ENCODE results near the gene NOLC1. TPM values are rescaled to one million over a fixed set of nuclear protein-coding genes. Genes with fewer than 3 reads are reported as not detected.

The NOLC1 gene
- total and polyA plus RNA-seq, 4 donors: 13.6 to 35.9 (median 24.5) TPM

- Histone ChIP-seq H3K4me1 (ENCODE audit: control insufficient read depth in 1 of 2, insufficient read depth in 2 of 2, low read length in 2 of 2) (no peaks in the 10 kb centered on the region), H3K4me3 (ENCODE audit: low read length in 2 of 2) (peak within 1 kb of the TSS; percentile 43 to 88), H3K36me3 (ENCODE audit: control insufficient read depth in 1 of 2, insufficient read depth in 2 of 2, low read length in 1 of 2) (no peaks in the 10 kb centered on the region), H3K9me3 (ENCODE audit: control insufficient read depth, low read length) (no peaks in the 10 kb centered on the region), H3K27me3 (ENCODE audit: control insufficient read depth in 1 of 2, insufficient read depth in 2 of 2, low read length in 1 of 2) (no peaks in the 10 kb centered on the region), H3K27ac (ENCODE audit: low read depth in 1 of 2, low read length in 2 of 2) (peak within 1 kb of the TSS in 1 of 2 donors; percentile 53)
- 0% methylated on average over 55 to 64 of the region's 64 CpGs for WGBS, 2 donors
- ATAC-seq (ENCODE audit: low FRiP score): peak; percentile 97
- intact Hi-C loops (cut with DNase I): loop anchor here in 1 of 2 donors (1.0 kb wide), 2 partner anchors 11 to 20 kb away; partner anchors contain the start of gene NOLC1
- peak; percentile 99 to 100 for DNase-seq
Observed at GRCh38 chr10:102132563-102133372, 19.4 kb upstream of the NOLC1 start, which contains the start of gene PPRC1. Gene PPRC1, plus strand, starts transcription at chr10:102133040. Its CDS starts 29 bp downstream, at chr10:102133069.

GRCh38 chr10:102133373-102134195, 18.6 kb upstream of the NOLC1 start:
- no peaks in the 10 kb centered on the region for H3K27me3 ChIP-seq (ENCODE audit: control insufficient read depth in 1 of 2, insufficient read depth in 2 of 2, low read length in 1 of 2)
- intact Hi-C loops (cut with DNase I): loop anchor here in 1 of 2 donors (1.0 kb wide), 1 partner anchor 19 kb away; the partner anchor contains the start of gene NOLC1

DNA sequence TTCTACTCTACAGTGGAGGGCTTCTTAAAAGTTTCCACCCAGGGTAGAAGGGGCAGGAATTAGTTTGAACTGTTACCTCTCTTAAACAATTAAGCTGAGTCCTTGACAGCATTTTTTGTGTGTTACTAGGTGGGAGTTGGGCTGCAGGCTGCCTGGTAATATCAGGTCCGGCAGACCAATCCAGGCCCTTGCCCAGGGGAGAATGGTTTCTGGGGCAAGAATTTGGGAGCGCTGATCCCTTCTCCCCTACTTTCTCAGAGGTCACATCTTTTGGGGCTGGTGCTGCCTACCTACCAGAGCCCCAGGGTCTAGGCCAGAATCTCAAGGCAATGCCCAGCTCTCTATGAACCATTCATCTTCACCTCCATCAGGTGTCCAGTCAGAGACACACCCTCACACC, 17.8 kb upstream of the NOLC1 start:
- ATAC-seq (ENCODE audit: low FRiP score) (no peak), DNase-seq (peak in 1 of 2 donors; percentile 52)
- Histone ChIP-seq H3K4me3 (ENCODE audit: low read length in 2 of 2) (peak overlapping the region in 1 of 2 donors; percentile 88), H3K9me3 (ENCODE audit: control insufficient read depth, low read length) (no peaks in the 10 kb centered on the region), H3K27ac (ENCODE audit: low read depth in 1 of 2, low read length in 2 of 2) (no peak overlapping the region), H3K36me3 (ENCODE audit: control insufficient read depth in 1 of 2, insufficient read depth in 2 of 2, low read length in 1 of 2) (peaks cover 4 to 7% of the 10 kb centered on the region in 2 donors), H3K4me1 (ENCODE audit: control insufficient read depth in 1 of 2, insufficient read depth in 2 of 2, low read length in 2 of 2) (no peaks in the 10 kb centered on the region), H3K27me3 (ENCODE audit: control insufficient read depth in 1 of 2, insufficient read depth in 2 of 2, low read length in 1 of 2) (no peaks in the 10 kb centered on the region)
- WGBS, 2 donors: 32 to 39% methylated on average over 2 of the region's 2 CpGs
- intact Hi-C loops (cut with DNase I): no loop called here

More at GRCh38 chr10:102133373-102134195, 18.6 kb upstream of the NOLC1 start:
- no peaks in the 10 kb centered on the region for H3K4me1 ChIP-seq (ENCODE audit: control insufficient read depth in 1 of 2, insufficient read depth in 2 of 2, low read length in 2 of 2)
- H3K36me3 ChIP-seq (ENCODE audit: control insufficient read depth in 1 of 2, insufficient read depth in 2 of 2, low read length in 1 of 2): peaks cover 1 to 2% of the 10 kb centered on the region in 2 donors
- 0 to 1% methylated on average over 39 to 48 of the region's 48 CpGs for WGBS, 2 donors
- peak; percentile 84 to 92 for DNase-seq
- peak overlapping the region in 1 of 2 donors; percentile 53 for H3K27ac ChIP-seq (ENCODE audit: low read depth in 1 of 2, low read length in 2 of 2)
- no peaks in the 10 kb centered on the region for H3K9me3 ChIP-seq (ENCODE audit: control insufficient read depth, low read length)
- peak; percentile 69 for ATAC-seq (ENCODE audit: low FRiP score)
- peak overlapping the region; percentile 43 to 88 for H3K4me3 ChIP-seq (ENCODE audit: low read length in 2 of 2)

DNA sequence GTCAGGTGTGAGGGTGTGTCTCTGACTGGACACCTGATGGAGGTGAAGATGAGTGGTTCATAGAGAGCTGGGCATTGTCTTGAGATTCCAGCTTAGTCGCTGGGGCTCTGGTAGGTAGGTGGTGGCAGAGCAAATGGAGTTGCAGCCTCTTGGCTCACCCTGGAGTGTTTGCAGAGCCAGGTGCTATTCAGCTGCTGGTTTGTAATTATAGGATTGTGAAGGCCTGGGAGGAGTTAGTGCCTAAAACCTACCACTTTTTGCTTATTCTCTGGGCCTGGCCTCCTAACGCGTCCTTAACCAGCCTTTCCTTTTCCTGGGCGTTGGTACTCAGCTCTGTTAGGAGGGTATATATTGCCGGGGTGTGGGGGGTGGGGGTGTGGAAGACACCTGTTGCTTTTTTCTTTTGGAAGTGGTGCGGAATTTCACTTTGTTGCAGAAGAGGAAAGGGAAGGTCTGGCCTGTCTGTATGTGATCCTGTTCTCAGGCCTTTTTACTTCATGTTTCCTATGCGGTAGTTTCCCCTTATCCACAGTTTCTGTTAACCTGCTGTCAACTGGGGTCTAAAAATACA, 16.1 kb upstream of the NOLC1 start:
- H3K4me1 ChIP-seq (ENCODE audit: control insufficient read depth in 1 of 2, insufficient read depth in 2 of 2, low read length in 2 of 2): no peaks in the 10 kb centered on the region
- ATAC-seq (ENCODE audit: low FRiP score) (no peak), DNase-seq (no peak)
- H3K9me3 ChIP-seq (ENCODE audit: control insufficient read depth, low read length): no peaks in the 10 kb centered on the region
- peaks cover 4 to 17% of the 10 kb centered on the region in 2 donors for H3K36me3 ChIP-seq (ENCODE audit: control insufficient read depth in 1 of 2, insufficient read depth in 2 of 2, low read length in 1 of 2)
- 74 to 75% methylated on average over 7 of the region's 7 CpGs for WGBS, 2 donors
- H3K27ac ChIP-seq (ENCODE audit: low read depth in 1 of 2, low read length in 2 of 2): no peak overlapping the region
- H3K27me3 ChIP-seq (ENCODE audit: control insufficient read depth in 1 of 2, insufficient read depth in 2 of 2, low read length in 1 of 2): no peaks in the 10 kb centered on the region
- intact Hi-C loops (cut with DNase I): no loop called here
- no peak overlapping the region for H3K4me3 ChIP-seq (ENCODE audit: low read length in 2 of 2)

DNA sequence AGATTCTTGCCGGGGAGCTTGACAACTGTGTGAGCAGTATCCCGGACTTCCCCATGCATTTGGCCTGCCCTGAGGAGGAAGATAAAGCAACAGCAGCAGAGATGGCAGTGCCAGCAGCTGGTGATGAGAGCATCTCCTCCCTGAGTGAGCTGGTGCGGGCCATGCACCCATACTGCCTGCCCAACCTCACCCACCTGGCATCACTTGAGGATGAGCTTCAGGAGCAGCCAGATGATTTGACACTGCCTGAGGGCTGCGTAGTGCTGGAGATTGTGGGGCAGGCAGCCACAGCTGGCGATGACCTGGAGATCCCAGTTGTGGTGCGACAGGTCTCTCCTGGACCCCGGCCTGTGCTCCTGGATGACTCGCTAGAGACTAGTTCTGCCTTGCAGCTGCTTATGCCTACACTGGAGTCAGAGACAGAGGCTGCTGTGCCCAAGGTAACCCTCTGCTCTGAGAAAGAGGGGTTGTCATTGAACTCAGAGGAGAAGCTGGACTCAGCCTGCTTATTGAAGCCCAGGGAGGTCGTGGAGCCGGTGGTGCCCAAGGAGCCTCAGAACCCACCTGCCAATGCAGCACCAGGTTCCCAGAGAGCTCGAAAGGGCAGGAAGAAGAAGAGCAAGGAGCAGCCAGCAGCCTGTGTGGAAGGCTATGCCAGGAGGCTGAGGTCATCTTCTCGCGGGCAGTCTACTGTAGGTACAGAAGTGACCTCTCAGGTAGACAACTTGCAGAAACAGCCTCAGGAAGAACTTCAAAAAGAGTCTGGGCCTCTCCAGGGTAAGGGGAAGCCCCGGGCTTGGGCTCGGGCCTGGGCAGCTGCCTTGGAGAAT, 12.7 kb upstream of the NOLC1 start:
- peak; percentile 14 for ATAC-seq (ENCODE audit: low FRiP score)
- no peaks in the 10 kb centered on the region for H3K27me3 ChIP-seq (ENCODE audit: control insufficient read depth in 1 of 2, insufficient read depth in 2 of 2, low read length in 1 of 2)
- H3K9me3 ChIP-seq (ENCODE audit: control insufficient read depth, low read length): no peaks in the 10 kb centered on the region
- H3K27ac ChIP-seq (ENCODE audit: low read depth in 1 of 2, low read length in 2 of 2): no peak overlapping the region
- no peaks in the 10 kb centered on the region for H3K4me1 ChIP-seq (ENCODE audit: control insufficient read depth in 1 of 2, insufficient read depth in 2 of 2, low read length in 2 of 2)
- intact Hi-C loops (cut with DNase I): no loop called here
- DNase-seq: peak in 1 of 2 donors; percentile 43
- no peak overlapping the region for H3K4me3 ChIP-seq (ENCODE audit: low read length in 2 of 2)
- H3K36me3 ChIP-seq (ENCODE audit: control insufficient read depth in 1 of 2, insufficient read depth in 2 of 2, low read length in 1 of 2): peaks cover 4 to 20% of the 10 kb centered on the region in 2 donors
- WGBS, 2 donors: 91 to 93% methylated on average over 15 of the region's 15 CpGs

DNA sequence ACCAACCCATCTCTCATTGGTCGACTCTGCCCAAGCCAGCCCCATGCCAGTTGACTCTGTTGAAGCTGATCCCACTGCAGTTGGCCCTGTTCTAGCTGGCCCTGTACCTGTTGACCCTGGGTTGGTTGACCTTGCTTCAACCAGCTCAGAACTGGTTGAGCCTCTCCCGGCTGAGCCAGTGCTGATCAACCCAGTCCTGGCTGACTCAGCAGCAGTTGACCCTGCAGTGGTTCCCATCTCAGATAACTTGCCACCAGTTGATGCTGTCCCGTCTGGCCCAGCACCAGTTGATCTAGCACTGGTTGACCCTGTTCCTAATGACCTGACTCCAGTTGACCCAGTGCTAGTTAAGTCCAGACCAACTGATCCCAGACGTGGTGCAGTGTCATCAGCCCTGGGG, 12.0 kb upstream of the NOLC1 start:
- no peak for ATAC-seq (ENCODE audit: low FRiP score)
- WGBS, 2 donors: 86 to 87% methylated on average over 4 of the region's 4 CpGs
- peaks cover 4 to 20% of the 10 kb centered on the region in 2 donors for H3K36me3 ChIP-seq (ENCODE audit: control insufficient read depth in 1 of 2, insufficient read depth in 2 of 2, low read length in 1 of 2)

GRCh38 chr10:102140913-102141540, 11.2 kb upstream of the NOLC1 start:
- no peak for ATAC-seq (ENCODE audit: low FRiP score)
- no peak overlapping the region for H3K27ac ChIP-seq (ENCODE audit: low read depth in 1 of 2, low read length in 2 of 2)
- DNase-seq: peak in 1 of 2 donors; percentile 61
- intact Hi-C loops (cut with DNase I): no loop called here
- no peaks in the 10 kb centered on the region for H3K9me3 ChIP-seq (ENCODE audit: control insufficient read depth, low read length)
- no peak overlapping the region for H3K4me3 ChIP-seq (ENCODE audit: low read length in 2 of 2)
- peaks cover 4 to 20% of the 10 kb centered on the region in 2 donors for H3K36me3 ChIP-seq (ENCODE audit: control insufficient read depth in 1 of 2, insufficient read depth in 2 of 2, low read length in 1 of 2)
- 86 to 90% methylated on average over 5 of the region's 5 CpGs for WGBS, 2 donors
- H3K4me1 ChIP-seq (ENCODE audit: control insufficient read depth in 1 of 2, insufficient read depth in 2 of 2, low read length in 2 of 2): no peaks in the 10 kb centered on the region
- H3K27me3 ChIP-seq (ENCODE audit: control insufficient read depth in 1 of 2, insufficient read depth in 2 of 2, low read length in 1 of 2): no peaks in the 10 kb centered on the region

More for the DNA sequence above, 12.0 kb upstream of the NOLC1 start:
- no peaks in the 10 kb centered on the region for H3K9me3 ChIP-seq (ENCODE audit: control insufficient read depth, low read length)
- no peak overlapping the region for H3K27ac ChIP-seq (ENCODE audit: low read depth in 1 of 2, low read length in 2 of 2)
- intact Hi-C loops (cut with DNase I): no loop called here
- peak; percentile 12 to 47 for DNase-seq
- no peaks in the 10 kb centered on the region for H3K4me1 ChIP-seq (ENCODE audit: control insufficient read depth in 1 of 2, insufficient read depth in 2 of 2, low read length in 2 of 2)
- H3K27me3 ChIP-seq (ENCODE audit: control insufficient read depth in 1 of 2, insufficient read depth in 2 of 2, low read length in 1 of 2): no peaks in the 10 kb centered on the region
- H3K4me3 ChIP-seq (ENCODE audit: low read length in 2 of 2): no peak overlapping the region
